K562 (cell line): ENCODE measurements around the gene PLK1. TPM values are rescaled to one million over a fixed set of nuclear protein-coding genes. Genes with fewer than 3 reads are reported as not detected.
A peak's percentile ranks its signal among the peaks of the same experiment; 100 is the strongest.

Experiments used
- BCL6 ChIP-seq: fragments of 250-450 bp; sonication (Bioruptor Pico); IDR thresholded peaks from 2 replicates; pipeline ENCODE4 v1.4.0; 2020
- CREBBP ChIP-seq: IDR thresholded peaks from one replicate; pipeline ENCODE4 v1.6.1; 2012; ENCODE audit warnings: low read depth, mild to moderate bottlenecking, control low read depth, inconsistent platforms, low read length
- E2F3 ChIP-seq: fragments of 250-450 bp; sonication (Bioruptor Pico); IDR thresholded peaks from 2 replicates; pipeline ENCODE4 v1.4.0; 2020; ENCODE audit warnings: mild to moderate bottlenecking
- ETV6 ChIP-seq, 3 experiments: fragments of 150-350 bp in 1 of 3; sonication (generic) in 1 of 3; formaldehyde crosslinking in 1 of 3; IDR thresholded peaks; 2 replicates each; pipeline versions ENCODE4 v1.6.1 to v1.8.0; 2014 to 2022; ENCODE audit warnings: borderline replicate concordance in 2 of 3, low read depth in 2 of 3, antibody characterized with exemption in 1 of 3, low read length in 1 of 3, mild to moderate bottlenecking in 1 of 3, missing genetic modification reagents in 1 of 3
- FOS ChIP-seq: IDR thresholded peaks from 3 replicates; pipeline ENCODE4 v1.6.1; 2011; ENCODE audit not compliant: insufficient read length; ENCODE audit errors: extremely low read depth
- JUND ChIP-seq, 2 experiments: IDR thresholded peaks; 2 replicates in 1 of 2; 3 replicates in 1 of 2; pipeline ENCODE4 v1.6.1; 2011; ENCODE audit warnings: borderline replicate concordance in 2 of 2, low read depth in 2 of 2, low read length in 2 of 2, improper control_type of control experiment in 1 of 2, missing biosample characterization in 1 of 2, missing genetic modification characterization in 1 of 2, missing genetic modification reagents in 1 of 2
- PHF20 ChIP-seq: fragments of 450-650 bp; IDR thresholded peaks from 2 replicates; pipeline ENCODE4 v1.6.1; 2018; ENCODE audit not compliant: partially characterized antibody
- RBFOX2 ChIP-seq: fragments of 200-400 bp; formaldehyde crosslinking; IDR thresholded peaks from 2 replicates; pipeline ENCODE4 v1.6.1; 2017; ENCODE audit warnings: low read depth, mild to moderate bottlenecking, low read length, moderate library complexity
- RBM14 ChIP-seq: fragments of 200-400 bp; formaldehyde crosslinking; IDR thresholded peaks from 2 replicates; pipeline ENCODE4 v1.6.1; 2018; ENCODE audit warnings: low read depth, mild to moderate bottlenecking, low read length, moderate library complexity, borderline replicate concordance; ENCODE audit not compliant: insufficient read depth
- ZBTB8A ChIP-seq: fragments of 450-650 bp; IDR thresholded peaks from 2 replicates; pipeline ENCODE4 v1.6.1; 2018; ENCODE audit warnings: mild to moderate bottlenecking, moderate library complexity; ENCODE audit not compliant: partially characterized antibody
- ZZZ3 ChIP-seq: fragments of 450-650 bp; IDR thresholded peaks from 2 replicates; pipeline ENCODE4 v1.6.1; 2016; ENCODE audit warnings: antibody characterized with exemption, mild to moderate bottlenecking, moderate library complexity
- polyA plus RNA-seq, 8 experiments: library from polyadenylated mRNA; depleted of rRNA in 4 of 8; stranded (reverse) in 5 of 8; unstranded in 3 of 8; fragments of >200 nt; fragmentation: Nextera tagmentation in 2 of 8; fragmentation: Illumina TruSeq in 1 of 8; extraction: Ambion mirVana in 2 of 8; extraction: Trizol in 1 of 8; gene quantifications; 2 replicates each; pipeline versions ENCODE4 v1.2.1 to v1.2.3, GENCODE V29; 2011 to 2014; ENCODE audit warnings: inconsistent platforms in 1 of 8, missing spikeins in 1 of 8
- total RNA-seq, 7 experiments: library from RNA; depleted of rRNA in 6 of 7; stranded (reverse); fragments of >200 nt in 6 of 7; fragmentation: Illumina TruSeq in 2 of 7; extraction: Trizol in 2 of 7; gene quantifications; 2 replicates each; pipeline versions ENCODE4 v1.2.1 to v1.2.3, GENCODE V29; 2011 to 2021; ENCODE audit warnings: low replicate concordance in 1 of 7
- TF ChIP-seq, protein P1 (sequence below): IDR thresholded peaks from 3 replicates; pipeline ENCODE4 v1.6.1; 2011; ENCODE audit warnings: borderline replicate concordance, mild to moderate bottlenecking; ENCODE audit not compliant: insufficient read length, insufficient read depth
- TF ChIP-seq, protein P2 (sequence below): IDR thresholded peaks from 2 replicates; pipeline ENCODE4 v1.6.1; 2011; ENCODE audit warnings: borderline replicate concordance, low read depth, mild to moderate bottlenecking, moderate library complexity, low read length; ENCODE audit not compliant: insufficient read depth, poor library complexity, severe bottlenecking
- TF ChIP-seq, protein P3 (sequence below): fragments of 450-650 bp; formaldehyde crosslinking; IDR thresholded peaks from 2 replicates; pipeline ENCODE4 v1.4.0; 2022; ENCODE audit warnings: missing genetic modification characterization
- TF ChIP-seq, protein P4 (sequence below): fragments of 250-450 bp; sonication (Bioruptor Pico); IDR thresholded peaks from 2 replicates; pipeline ENCODE4 v1.5.0; 2021; ENCODE audit warnings: mild to moderate bottlenecking, borderline replicate concordance
- TF ChIP-seq, protein P5 (sequence below): fragments of 250-450 bp; sonication (Bioruptor Pico); IDR thresholded peaks from 2 replicates; pipeline ENCODE4 v1.9.0; 2021; ENCODE audit warnings: mild to moderate bottlenecking

PLK1 gene
- total and polyA plus RNA-seq, 9 of the 15 experiments (the other 6 are each of a cell fraction or from before 2014, with no cell fraction given) = 13.6 to 212 (median 45.5) TPM

DNA sequence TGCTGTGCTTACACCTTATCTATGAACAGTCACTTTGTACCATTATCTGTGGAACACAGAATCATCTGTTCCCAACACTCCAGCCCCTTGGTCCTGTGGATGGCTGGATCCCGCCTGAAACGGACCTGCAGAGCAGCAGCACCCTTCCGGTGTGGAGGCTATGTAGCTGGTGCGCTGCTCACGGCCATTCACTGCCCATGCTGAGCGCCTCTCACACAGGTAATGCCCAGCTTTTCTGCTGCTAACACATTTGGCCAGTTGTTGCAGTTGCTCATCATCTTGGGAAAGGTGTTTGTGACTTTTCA is 11.4 kb upstream of the PLK1 start (continued):
- TF ChIP-seq, protein P1, sequence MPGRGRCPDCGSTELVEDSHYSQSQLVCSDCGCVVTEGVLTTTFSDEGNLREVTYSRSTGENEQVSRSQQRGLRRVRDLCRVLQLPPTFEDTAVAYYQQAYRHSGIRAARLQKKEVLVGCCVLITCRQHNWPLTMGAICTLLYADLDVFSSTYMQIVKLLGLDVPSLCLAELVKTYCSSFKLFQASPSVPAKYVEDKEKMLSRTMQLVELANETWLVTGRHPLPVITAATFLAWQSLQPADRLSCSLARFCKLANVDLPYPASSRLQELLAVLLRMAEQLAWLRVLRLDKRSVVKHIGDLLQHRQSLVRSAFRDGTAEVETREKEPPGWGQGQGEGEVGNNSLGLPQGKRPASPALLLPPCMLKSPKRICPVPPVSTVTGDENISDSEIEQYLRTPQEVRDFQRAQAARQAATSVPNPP = no peak
- no peak for TF ChIP-seq BCL6 (CRISPR knock-in tag)
- TF ChIP-seq ETV6 (IDR thresholded peaks at IDR 0.05; ENCODE audit: borderline replicate concordance in 1 of 2, low read depth in 2 of 2, low read length in 1 of 2) = no peak
- no peak for TF ChIP-seq ETV6 (CRISPR knock-in tag; IDR thresholded peaks at IDR 0.05; ENCODE audit: borderline replicate concordance)
- no peak for TF ChIP-seq E2F3 (CRISPR knock-in tag)
- no peak for TF ChIP-seq ZBTB8A
- TF ChIP-seq, protein P2, sequence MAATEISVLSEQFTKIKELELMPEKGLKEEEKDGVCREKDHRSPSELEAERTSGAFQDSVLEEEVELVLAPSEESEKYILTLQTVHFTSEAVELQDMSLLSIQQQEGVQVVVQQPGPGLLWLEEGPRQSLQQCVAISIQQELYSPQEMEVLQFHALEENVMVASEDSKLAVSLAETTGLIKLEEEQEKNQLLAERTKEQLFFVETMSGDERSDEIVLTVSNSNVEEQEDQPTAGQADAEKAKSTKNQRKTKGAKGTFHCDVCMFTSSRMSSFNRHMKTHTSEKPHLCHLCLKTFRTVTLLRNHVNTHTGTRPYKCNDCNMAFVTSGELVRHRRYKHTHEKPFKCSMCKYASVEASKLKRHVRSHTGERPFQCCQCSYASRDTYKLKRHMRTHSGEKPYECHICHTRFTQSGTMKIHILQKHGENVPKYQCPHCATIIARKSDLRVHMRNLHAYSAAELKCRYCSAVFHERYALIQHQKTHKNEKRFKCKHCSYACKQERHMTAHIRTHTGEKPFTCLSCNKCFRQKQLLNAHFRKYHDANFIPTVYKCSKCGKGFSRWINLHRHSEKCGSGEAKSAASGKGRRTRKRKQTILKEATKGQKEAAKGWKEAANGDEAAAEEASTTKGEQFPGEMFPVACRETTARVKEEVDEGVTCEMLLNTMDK = no peak
- TF ChIP-seq FOS = no peak
- TF ChIP-seq RBM14 = no peak
- TF ChIP-seq CREBBP = no peak
- TF ChIP-seq RBFOX2 = no peak
- TF ChIP-seq, protein P3, sequence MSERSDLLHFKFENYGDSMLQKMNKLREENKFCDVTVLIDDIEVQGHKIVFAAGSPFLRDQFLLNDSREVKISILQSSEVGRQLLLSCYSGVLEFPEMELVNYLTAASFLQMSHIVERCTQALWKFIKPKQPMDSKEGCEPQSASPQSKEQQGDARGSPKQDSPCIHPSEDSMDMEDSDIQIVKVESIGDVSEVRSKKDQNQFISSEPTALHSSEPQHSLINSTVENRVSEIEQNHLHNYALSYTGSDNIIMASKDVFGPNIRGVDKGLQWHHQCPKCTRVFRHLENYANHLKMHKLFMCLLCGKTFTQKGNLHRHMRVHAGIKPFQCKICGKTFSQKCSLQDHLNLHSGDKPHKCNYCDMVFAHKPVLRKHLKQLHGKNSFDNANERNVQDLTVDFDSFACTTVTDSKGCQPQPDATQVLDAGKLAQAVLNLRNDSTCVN (CRISPR knock-in tag) = no peak
- TF ChIP-seq, protein P4, sequence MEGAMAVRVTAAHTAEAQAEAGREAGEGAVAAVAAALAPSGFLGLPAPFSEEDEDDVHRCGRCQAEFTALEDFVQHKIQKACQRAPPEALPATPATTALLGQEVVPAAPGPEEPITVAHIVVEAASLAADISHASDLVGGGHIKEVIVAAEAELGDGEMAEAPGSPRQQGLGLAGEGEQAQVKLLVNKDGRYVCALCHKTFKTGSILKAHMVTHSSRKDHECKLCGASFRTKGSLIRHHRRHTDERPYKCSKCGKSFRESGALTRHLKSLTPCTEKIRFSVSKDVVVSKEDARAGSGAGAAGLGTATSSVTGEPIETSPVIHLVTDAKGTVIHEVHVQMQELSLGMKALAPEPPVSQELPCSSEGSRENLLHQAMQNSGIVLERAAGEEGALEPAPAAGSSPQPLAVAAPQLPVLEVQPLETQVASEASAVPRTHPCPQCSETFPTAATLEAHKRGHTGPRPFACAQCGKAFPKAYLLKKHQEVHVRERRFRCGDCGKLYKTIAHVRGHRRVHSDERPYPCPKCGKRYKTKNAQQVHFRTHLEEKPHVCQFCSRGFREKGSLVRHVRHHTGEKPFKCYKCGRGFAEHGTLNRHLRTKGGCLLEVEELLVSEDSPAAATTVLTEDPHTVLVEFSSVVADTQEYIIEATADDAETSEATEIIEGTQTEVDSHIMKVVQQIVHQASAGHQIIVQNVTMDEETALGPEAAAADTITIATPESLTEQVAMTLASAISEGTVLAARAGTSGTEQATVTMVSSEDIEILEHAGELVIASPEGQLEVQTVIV = no peak
- peak; percentile 64 for TF ChIP-seq JUND (IDR thresholded peaks at IDR 0.05; ENCODE audit: borderline replicate concordance, low read depth, low read length)
- TF ChIP-seq JUND (tag; IDR thresholded peaks at IDR 0.05; ENCODE audit: borderline replicate concordance, low read depth, low read length) = peak; percentile 60; the same call in 1 of the 3 replicates
- TF ChIP-seq ZZZ3 = no peak
- no peak for TF ChIP-seq PHF20
- TF ChIP-seq, protein P5, sequence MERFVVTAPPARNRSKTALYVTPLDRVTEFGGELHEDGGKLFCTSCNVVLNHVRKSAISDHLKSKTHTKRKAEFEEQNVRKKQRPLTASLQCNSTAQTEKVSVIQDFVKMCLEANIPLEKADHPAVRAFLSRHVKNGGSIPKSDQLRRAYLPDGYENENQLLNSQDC (CRISPR knock-in tag) = no peak
